ENCODE measurements around the gene TJP1. TPM values are rescaled to one million over a fixed set of nuclear protein-coding genes. Genes with fewer than 3 reads are reported as not detected.

Gene TJP1
- polyA plus RNA-seq, 1 experiment: 42.5 TPM

GRCh38 chr15:29747837-29748417, 74.3 kb downstream of the TJP1 start:
- DNase-seq (ENCODE audit: low read depth): no peak
- Histone ChIP-seq H3K27me3 (ENCODE audit: control insufficient read depth, insufficient read depth, low read length) (no peaks in the 10 kb centered on the region), H3K4me3 (ENCODE audit: low read depth, low read length) (no peak overlapping the region), H3K36me3 (ENCODE audit: control insufficient read depth, insufficient read depth, low read length) (no peaks in the 10 kb centered on the region)
- peak; percentile 34 for TF ChIP-seq CTCF (IDR thresholded peaks at IDR 0.05; ENCODE audit: insufficient read depth, low read depth, low read length)
- ChIA-PET POLR2A (no interaction called here), CTCF (interaction anchor here (0.7 to 4.3 kb wide), 10 partner anchors 11 to 329 kb away, joined by 3 to 21 read pairs (median 4); no protein-coding TSS in a partner anchor)

- TF ChIP-seq CTCF (IDR thresholded peaks at IDR 0.05; ENCODE audit: insufficient read depth, low read depth, low read length): no peak
- Histone ChIP-seq H3K27me3 (ENCODE audit: control insufficient read depth, insufficient read depth, low read length) (no peaks in the 10 kb centered on the region), H3K4me3 (ENCODE audit: low read depth, low read length) (no peak overlapping the region), H3K36me3 (ENCODE audit: control insufficient read depth, insufficient read depth, low read length) (peaks cover 3% of the 10 kb centered on the region; the same call in 1 of the 2 replicates)
- CTCF ChIA-PET: interaction anchor here (1.5 kb wide), 1 partner anchor 182 kb away, joined by 13 read pairs; no protein-coding TSS in a partner anchor
- POLR2A ChIA-PET: interaction anchor here (0.6 kb wide), 1 partner anchor 131 kb away, joined by 3 read pairs; no protein-coding TSS in a partner anchor
- DNase-seq (ENCODE audit: low read depth): no peak
Observed at GRCh38 chr15:29743475-29743874, 78.8 kb downstream of the TJP1 start.

- ChIA-PET CTCF (interaction anchor here (1.0 kb wide), 1 partner anchor 145 kb away, joined by 3 read pairs; no protein-coding TSS in a partner anchor), POLR2A (no interaction called here)
- H3K27me3 ChIP-seq (ENCODE audit: control insufficient read depth, insufficient read depth, low read length): no peaks in the 10 kb centered on the region
- no peak overlapping the region for H3K4me3 ChIP-seq (ENCODE audit: low read depth, low read length)
- no peak for DNase-seq (ENCODE audit: low read depth)
- TF ChIP-seq CTCF (IDR thresholded peaks at IDR 0.05; ENCODE audit: insufficient read depth, low read depth, low read length): no peak
- H3K36me3 ChIP-seq (ENCODE audit: control insufficient read depth, insufficient read depth, low read length): peaks cover 4% of the 10 kb centered on the region; the same call in 1 of the 2 replicates
Observed at GRCh38 chr15:29740692-29741311, 81.5 kb downstream of the TJP1 start.

GRCh38 chr15:29736744-29737020, 85.6 kb downstream of the TJP1 start:
- TF ChIP-seq CTCF (IDR thresholded peaks at IDR 0.05; ENCODE audit: insufficient read depth, low read depth, low read length): no peak
- no peak overlapping the region for H3K4me3 ChIP-seq (ENCODE audit: low read depth, low read length)
- DNase-seq (ENCODE audit: low read depth): no peak
- peaks cover 4% of the 10 kb centered on the region; the same call in 1 of the 2 replicates for H3K36me3 ChIP-seq (ENCODE audit: control insufficient read depth, insufficient read depth, low read length)
- CTCF ChIA-PET: no interaction called here
- no peaks in the 10 kb centered on the region for H3K27me3 ChIP-seq (ENCODE audit: control insufficient read depth, insufficient read depth, low read length)
- POLR2A ChIA-PET: no interaction called here

GRCh38 chr15:29736012-29736743, 86.1 kb downstream of the TJP1 start:
- POLR2A ChIA-PET: no interaction called here
- Histone ChIP-seq H3K4me3 (ENCODE audit: low read depth, low read length) (no peak overlapping the region), H3K27me3 (ENCODE audit: control insufficient read depth, insufficient read depth, low read length) (no peaks in the 10 kb centered on the region), H3K36me3 (ENCODE audit: control insufficient read depth, insufficient read depth, low read length) (peaks cover 4% of the 10 kb centered on the region; the same call in 1 of the 2 replicates)
- TF ChIP-seq CTCF (IDR thresholded peaks at IDR 0.05; ENCODE audit: insufficient read depth, low read depth, low read length): no peak
- no peak for DNase-seq (ENCODE audit: low read depth)
- CTCF ChIA-PET: no interaction called here
